WTC11 (cell line): ENCODE data around the gene MYO18B. TPM values are rescaled to one million over a fixed set of nuclear protein-coding genes. Genes with fewer than 3 reads are reported as not detected.

ENCODE experiments used
- ATAC-seq: fragments of 200-7000 bp; cut with Tn5 transposase; 2 replicates; pipeline ENCODE4 v1.10.0; 2021; ENCODE audit warnings: mild to moderate bottlenecking, moderate library complexity
- CTCF ChIA-PET: fragments of 300-600 bp; sonication (Branson Sonifier 250); formaldehyde crosslinking; loops from one replicate; lab custom pipeline; 2021; ENCODE audit warnings: antibody characterized with exemption; lab: Charles Lee
- POLR2A ChIA-PET: fragments of 350-600 bp; sonication (Branson Sonifier 250); formaldehyde crosslinking; loops from one replicate; lab custom pipeline; 2021; ENCODE audit warnings: antibody characterized with exemption; lab: Charles Lee
- DNase-seq: peaks from one replicate; pipeline ENCODE4 v3.0.0; 2021; ENCODE audit warnings: low spot score
- H3K27ac Mint-ChIP-seq: 2 replicates; pipeline ENCODE4 v1.8.0; 2021; ENCODE audit warnings: mixed read lengths
- H3K27me3 Mint-ChIP-seq: 2 replicates; pipeline ENCODE4 v1.8.0; 2021; ENCODE audit warnings: low read depth, mild to moderate bottlenecking, moderate library complexity, mixed read lengths
- H3K36me3 Mint-ChIP-seq: 2 replicates; pipeline ENCODE4 v1.8.0; 2021; ENCODE audit warnings: mixed read lengths
- H3K4me1 Mint-ChIP-seq: 2 replicates; pipeline ENCODE4 v1.8.0; 2022; ENCODE audit warnings: mixed read lengths
- H3K4me3 Mint-ChIP-seq: 2 replicates; pipeline ENCODE4 v1.8.0; 2021; ENCODE audit warnings: mild to moderate bottlenecking, moderate library complexity, mixed read lengths
- H3K9me3 Mint-ChIP-seq: 2 replicates; pipeline ENCODE4 v1.8.0; 2021; ENCODE audit warnings: mixed read lengths
- AFF4 ChIP-seq: sonication (generic); formaldehyde crosslinking; IDR thresholded peaks from 2 replicates; pipeline ENCODE4 v1.8.1; 2023; ENCODE audit warnings: mild to moderate bottlenecking, missing genetic modification reagents, borderline replicate concordance
- ATF6 ChIP-seq: sonication (generic); formaldehyde crosslinking; IDR thresholded peaks from 2 replicates; pipeline ENCODE4 v1.8.1; 2023; ENCODE audit warnings: mild to moderate bottlenecking, missing genetic modification reagents
- CBFB ChIP-seq: sonication (generic); formaldehyde crosslinking; IDR thresholded peaks from 2 replicates; pipeline ENCODE4 v1.8.1; 2022; ENCODE audit warnings: mild to moderate bottlenecking, low read depth, missing genetic modification reagents
- CDX4 ChIP-seq: fragments of 250-450 bp; sonication (Bioruptor Pico); IDR thresholded peaks from 2 replicates; pipeline ENCODE4 v1.9.0; 2021; ENCODE audit warnings: moderate library complexity, mild to moderate bottlenecking, inconsistent platforms, borderline replicate concordance
- CREB1 ChIP-seq: sonication (generic); formaldehyde crosslinking; IDR thresholded peaks from 2 replicates; pipeline ENCODE4 v1.8.0; 2023; ENCODE audit warnings: mild to moderate bottlenecking, missing genetic modification reagents
- EMX1 ChIP-seq: fragments of 250-450 bp; sonication (Bioruptor Pico); IDR thresholded peaks from 2 replicates; pipeline ENCODE4 v1.8.0; 2021; ENCODE audit warnings: mild to moderate bottlenecking
- ERG ChIP-seq: fragments of 250-450 bp; sonication (Bioruptor Pico); IDR thresholded peaks from 2 replicates; pipeline ENCODE4 v1.8.0; 2021; ENCODE audit warnings: mild to moderate bottlenecking
- IRF2 ChIP-seq: sonication (generic); formaldehyde crosslinking; IDR thresholded peaks from 2 replicates; pipeline ENCODE4 v1.8.0; 2022; ENCODE audit warnings: low read depth, missing genetic modification reagents, borderline replicate concordance
- JUN ChIP-seq: sonication (generic); formaldehyde crosslinking; IDR thresholded peaks from 2 replicates; pipeline ENCODE4 v1.8.0; 2023; ENCODE audit warnings: mild to moderate bottlenecking, missing genetic modification reagents
- KAT7 ChIP-seq: sonication (generic); formaldehyde crosslinking; IDR thresholded peaks from 2 replicates; pipeline ENCODE4 v1.8.1; 2023; ENCODE audit warnings: missing genetic modification reagents, mild to moderate bottlenecking, borderline replicate concordance
- MXD4 ChIP-seq: fragments of 250-450 bp; sonication (Bioruptor Pico); IDR thresholded peaks from 2 replicates; pipeline ENCODE4 v1.8.0; 2021; ENCODE audit warnings: mild to moderate bottlenecking, moderate library complexity, borderline replicate concordance
- NFATC4 ChIP-seq: fragments of 250-450 bp; sonication (Bioruptor Pico); IDR thresholded peaks from 2 replicates; pipeline ENCODE4 v1.9.0; 2021; ENCODE audit warnings: mild to moderate bottlenecking
- NR2C2 ChIP-seq: sonication (generic); formaldehyde crosslinking; IDR thresholded peaks from 2 replicates; pipeline ENCODE4 v1.8.0; 2022; ENCODE audit warnings: mild to moderate bottlenecking, missing genetic modification reagents
- SOX15 ChIP-seq: fragments of 250-450 bp; sonication (Bioruptor Pico); IDR thresholded peaks from 2 replicates; pipeline ENCODE4 v1.9.0; 2021; ENCODE audit warnings: mild to moderate bottlenecking
- SP1 ChIP-seq: sonication (generic); formaldehyde crosslinking; conservative IDR thresholded peaks from 2 replicates; pipeline ENCODE4 v1.8.1; 2022; ENCODE audit warnings: missing genetic modification reagents
- ZBTB43 ChIP-seq: sonication (generic); formaldehyde crosslinking; IDR thresholded peaks from 2 replicates; pipeline ENCODE4 v1.8.1; 2023; ENCODE audit warnings: mild to moderate bottlenecking, missing genetic modification reagents
- ZNF396 ChIP-seq: fragments of 250-450 bp; sonication (Bioruptor Pico); IDR thresholded peaks from 2 replicates; pipeline ENCODE4 v1.8.0; 2021; ENCODE audit warnings: mild to moderate bottlenecking, moderate library complexity, borderline replicate concordance
- total RNA-seq: library from RNA; stranded (reverse); gene quantifications from 3 replicates; pipeline ENCODE4 v1.2.3, GENCODE V29; 2021
- TF ChIP-seq, protein P1 (sequence below): sonication (generic); formaldehyde crosslinking; IDR thresholded peaks from 2 replicates; pipeline ENCODE4 v1.8.1; 2022; ENCODE audit warnings: mild to moderate bottlenecking, missing genetic modification reagents, moderate library complexity, borderline replicate concordance
- TF ChIP-seq, protein P2 (sequence below): sonication (generic); formaldehyde crosslinking; IDR thresholded peaks from 2 replicates; pipeline ENCODE4 v1.8.1; 2023; ENCODE audit warnings: mild to moderate bottlenecking, moderate library complexity, missing genetic modification reagents

MYO18B gene
- total RNA-seq, 1 experiment from 2014 or later = 0.96 TPM

- TF ChIP-seq ERG = no peak
- TF ChIP-seq, all 79 proteins: peak for 0
Observed at GRCh38 chr22:25962711-25963110, 220.7 kb downstream of the MYO18B start (continued).

GRCh38 chr22:25964961-25965730, 223.2 kb downstream of the MYO18B start:
- ChIA-PET CTCF (no interaction called here), POLR2A (no interaction called here)
- peaks cover 13% of the 10 kb centered on the region for H3K36me3 Mint-ChIP-seq
- peaks cover 26% of the 10 kb centered on the region for H3K9me3 Mint-ChIP-seq
- DNase-seq (no peak), ATAC-seq (no peak)
- TF ChIP-seq, protein P1, sequence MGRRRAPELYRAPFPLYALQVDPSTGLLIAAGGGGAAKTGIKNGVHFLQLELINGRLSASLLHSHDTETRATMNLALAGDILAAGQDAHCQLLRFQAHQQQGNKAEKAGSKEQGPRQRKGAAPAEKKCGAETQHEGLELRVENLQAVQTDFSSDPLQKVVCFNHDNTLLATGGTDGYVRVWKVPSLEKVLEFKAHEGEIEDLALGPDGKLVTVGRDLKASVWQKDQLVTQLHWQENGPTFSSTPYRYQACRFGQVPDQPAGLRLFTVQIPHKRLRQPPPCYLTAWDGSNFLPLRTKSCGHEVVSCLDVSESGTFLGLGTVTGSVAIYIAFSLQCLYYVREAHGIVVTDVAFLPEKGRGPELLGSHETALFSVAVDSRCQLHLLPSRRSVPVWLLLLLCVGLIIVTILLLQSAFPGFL (CRISPR knock-in tag) = no peak
- TF ChIP-seq KAT7 (CRISPR knock-in tag) (no peak), JUN (CRISPR knock-in tag) (no peak), NFATC4 (no peak), NR2C2 (CRISPR knock-in tag) (no peak), MXD4 (CRISPR knock-in tag) (no peak), EMX1 (CRISPR knock-in tag) (no peak)
- peaks cover 4% of the 10 kb centered on the region; the same call in 1 of the 2 replicates for H3K27me3 Mint-ChIP-seq
- H3K27ac Mint-ChIP-seq = no peak overlapping the region
- no peak overlapping the region for H3K4me3 Mint-ChIP-seq
- peaks cover 15% of the 10 kb centered on the region for H3K4me1 Mint-ChIP-seq

GRCh38 chr22:25966448-25966913, 224.5 kb downstream of the MYO18B start:
- peaks cover 11% of the 10 kb centered on the region for H3K4me1 Mint-ChIP-seq
- ChIA-PET POLR2A (no interaction called here), CTCF (interaction anchor here (0.8 kb wide), 1 partner anchor 206 kb away, joined by 3 read pairs; no protein-coding TSS in a partner anchor)
- no peak overlapping the region for H3K27ac Mint-ChIP-seq
- no peak for ATAC-seq
- H3K9me3 Mint-ChIP-seq = peaks cover 26% of the 10 kb centered on the region
- peaks cover 13% of the 10 kb centered on the region for H3K36me3 Mint-ChIP-seq
- no peak for DNase-seq
- H3K4me3 Mint-ChIP-seq = no peak overlapping the region
- H3K27me3 Mint-ChIP-seq = peaks cover 4% of the 10 kb centered on the region; the same call in 1 of the 2 replicates
- no peak for TF ChIP-seq CDX4 (CRISPR knock-in tag)
- no peak for TF ChIP-seq ATF6 (CRISPR knock-in tag)
- no peak for TF ChIP-seq SOX15 (CRISPR knock-in tag)
- no peak for TF ChIP-seq ZNF396 (CRISPR knock-in tag)
- TF ChIP-seq EMX1 (CRISPR knock-in tag) = no peak
- no peak for TF ChIP-seq SP1 (CRISPR knock-in tag)
- no peak for TF ChIP-seq JUN (CRISPR knock-in tag)
- no peak for TF ChIP-seq CREB1 (CRISPR knock-in tag)
- TF ChIP-seq, protein P2, sequence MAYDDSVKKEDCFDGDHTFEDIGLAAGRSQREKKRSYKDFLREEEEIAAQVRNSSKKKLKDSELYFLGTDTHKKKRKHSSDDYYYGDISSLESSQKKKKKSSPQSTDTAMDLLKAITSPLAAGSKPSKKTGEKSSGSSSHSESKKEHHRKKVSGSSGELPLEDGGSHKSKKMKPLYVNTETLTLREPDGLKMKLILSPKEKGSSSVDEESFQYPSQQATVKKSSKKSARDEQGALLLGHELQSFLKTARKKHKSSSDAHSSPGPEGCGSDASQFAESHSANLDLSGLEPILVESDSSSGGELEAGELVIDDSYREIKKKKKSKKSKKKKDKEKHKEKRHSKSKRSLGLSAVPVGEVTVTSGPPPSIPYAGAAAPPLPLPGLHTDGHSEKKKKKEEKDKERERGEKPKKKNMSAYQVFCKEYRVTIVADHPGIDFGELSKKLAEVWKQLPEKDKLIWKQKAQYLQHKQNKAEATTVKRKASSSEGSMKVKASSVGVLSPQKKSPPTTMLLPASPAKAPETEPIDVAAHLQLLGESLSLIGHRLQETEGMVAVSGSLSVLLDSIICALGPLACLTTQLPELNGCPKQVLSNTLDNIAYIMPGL = no peak
- TF ChIP-seq AFF4 (CRISPR knock-in tag) = no peak
- no peak for TF ChIP-seq ZBTB43 (CRISPR knock-in tag)
- no peak for TF ChIP-seq IRF2 (CRISPR knock-in tag)
- no peak for TF ChIP-seq CBFB (CRISPR knock-in tag)
